ENCODE data around the gene MERTK.

The MERTK gene

GRCh38 chr2:111936881-111937280 is 38.5 kb downstream of the MERTK start:
- no peak for TF ChIP-seq GATA3 (IDR thresholded peaks at IDR 0.05; ENCODE audit: low read depth, low read length)
- no peak for TF ChIP-seq GATA2 (IDR thresholded peaks at IDR 0.05; ENCODE audit: low read depth, low read length)

- TF ChIP-seq GATA2 (IDR thresholded peaks at IDR 0.05; ENCODE audit: low read depth, low read length) (no peak), GATA3 (IDR thresholded peaks at IDR 0.05; ENCODE audit: low read depth, low read length) (no peak)
Observed at GRCh38 chr2:111938392-111938791, 40.0 kb downstream of the MERTK start.

- TF ChIP-seq GATA3 (IDR thresholded peaks at IDR 0.05; ENCODE audit: low read depth, low read length) (no peak), GATA2 (IDR thresholded peaks at IDR 0.05; ENCODE audit: low read depth, low read length) (no peak)
Observed at GRCh38 chr2:111940333-111941196, 42.2 kb downstream of the MERTK start.

- TF ChIP-seq GATA2 (IDR thresholded peaks at IDR 0.05; ENCODE audit: low read depth, low read length): no peak
- no peak for TF ChIP-seq GATA3 (IDR thresholded peaks at IDR 0.05; ENCODE audit: low read depth, low read length)
Observed at GRCh38 chr2:111941531-111941930, 43.1 kb downstream of the MERTK start.

GRCh38 chr2:111944531-111945210 is 46.3 kb downstream of the MERTK start:
- TF ChIP-seq GATA2 (IDR thresholded peaks at IDR 0.05; ENCODE audit: low read depth, low read length) (no peak), GATA3 (IDR thresholded peaks at IDR 0.05; ENCODE audit: low read depth, low read length) (no peak)

GRCh38 chr2:111945444-111946293 is 47.3 kb downstream of the MERTK start:
- TF ChIP-seq GATA3 (IDR thresholded peaks at IDR 0.05; ENCODE audit: low read depth, low read length) (no peak), GATA2 (IDR thresholded peaks at IDR 0.05; ENCODE audit: low read depth, low read length) (no peak)

DNA sequence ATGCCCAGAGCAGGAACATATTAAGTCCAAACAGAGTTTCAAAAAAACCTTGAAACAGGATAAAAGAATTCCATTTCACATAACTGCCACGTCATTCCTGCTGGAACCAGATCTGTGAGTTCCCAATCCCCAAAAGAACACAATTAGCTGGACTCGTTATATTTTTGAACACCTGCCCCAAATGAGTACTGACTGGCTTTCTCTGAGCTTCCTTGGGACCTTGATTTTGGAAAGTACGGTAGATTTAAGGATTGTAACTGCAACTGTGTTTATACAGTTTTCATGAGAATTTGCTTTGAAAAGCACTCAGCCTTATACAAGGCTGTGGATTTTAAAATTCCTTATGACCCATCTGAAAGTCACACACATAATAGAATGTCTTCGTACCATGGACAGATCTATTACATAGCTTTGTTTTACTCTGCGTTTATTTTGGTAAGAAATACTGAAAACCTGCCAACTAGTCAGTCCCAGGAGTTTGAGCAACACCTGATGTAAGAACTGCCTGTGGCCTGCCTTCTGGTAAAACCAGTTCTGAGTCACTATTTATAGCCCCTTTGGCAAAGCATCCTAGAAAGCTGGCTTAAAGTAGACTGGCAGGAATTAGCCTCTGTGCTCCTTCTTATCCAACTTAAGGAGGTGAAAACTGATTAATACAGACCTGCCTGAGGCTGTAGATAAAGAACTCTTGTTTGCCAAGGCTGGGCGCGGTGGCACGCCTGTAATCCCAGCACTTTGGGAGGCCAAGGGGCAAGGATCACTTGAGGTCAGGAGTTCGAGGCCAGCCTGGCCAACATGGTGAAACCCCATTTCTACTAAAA is 48.1 kb downstream of the MERTK start:
- TF ChIP-seq GATA2 (IDR thresholded peaks at IDR 0.05; ENCODE audit: low read depth, low read length): no peak
- no peak for TF ChIP-seq GATA3 (IDR thresholded peaks at IDR 0.05; ENCODE audit: low read depth, low read length)

DNA sequence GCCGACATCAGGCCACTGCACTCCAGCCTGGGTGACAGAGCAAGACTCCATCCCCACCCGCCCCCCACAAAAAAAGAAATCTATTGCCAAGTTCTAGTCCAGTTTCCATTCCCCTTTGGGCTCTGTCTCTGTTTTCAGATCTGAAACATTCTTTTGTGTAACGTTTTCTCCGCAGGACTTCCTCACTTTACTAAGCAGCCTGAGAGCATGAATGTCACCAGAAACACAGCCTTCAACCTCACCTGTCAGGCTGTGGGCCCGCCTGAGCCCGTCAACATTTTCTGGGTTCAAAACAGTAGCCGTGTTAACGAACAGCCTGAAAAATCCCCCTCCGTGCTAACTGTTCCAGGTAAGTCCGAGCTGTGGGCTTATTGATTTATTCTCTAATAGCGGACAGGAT is 48.8 kb downstream of the MERTK start:
- no peak for TF ChIP-seq GATA2 (IDR thresholded peaks at IDR 0.05; ENCODE audit: low read depth, low read length)
- TF ChIP-seq GATA3 (IDR thresholded peaks at IDR 0.05; ENCODE audit: low read depth, low read length): no peak

- no peak for TF ChIP-seq GATA2 (IDR thresholded peaks at IDR 0.05; ENCODE audit: low read depth, low read length)
- no peak for TF ChIP-seq GATA3 (IDR thresholded peaks at IDR 0.05; ENCODE audit: low read depth, low read length)
Observed at GRCh38 chr2:111948832-111949231, 50.4 kb downstream of the MERTK start.

DNA sequence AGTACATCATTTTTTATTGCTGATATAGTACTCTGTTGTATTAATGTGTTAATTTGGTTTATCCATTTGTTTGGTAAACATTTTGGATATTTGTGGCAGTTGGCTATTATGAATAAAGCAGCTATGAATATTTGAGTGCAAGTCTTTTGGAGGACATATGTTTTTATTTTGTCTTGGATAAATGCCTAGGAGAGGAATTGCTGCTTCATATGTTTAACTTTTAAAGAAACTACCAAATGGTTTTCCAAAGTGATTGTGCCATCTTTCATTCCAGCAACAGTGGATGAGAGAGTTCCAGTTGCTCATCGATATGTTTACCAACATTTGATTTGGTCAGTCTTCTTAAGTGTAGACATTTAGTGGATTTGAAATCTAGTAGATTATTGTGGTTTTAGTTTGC is 51.8 kb downstream of the MERTK start:
- no peak for TF ChIP-seq GATA2 (IDR thresholded peaks at IDR 0.05; ENCODE audit: low read depth, low read length)
- TF ChIP-seq GATA3 (IDR thresholded peaks at IDR 0.05; ENCODE audit: low read depth, low read length): no peak

DNA sequence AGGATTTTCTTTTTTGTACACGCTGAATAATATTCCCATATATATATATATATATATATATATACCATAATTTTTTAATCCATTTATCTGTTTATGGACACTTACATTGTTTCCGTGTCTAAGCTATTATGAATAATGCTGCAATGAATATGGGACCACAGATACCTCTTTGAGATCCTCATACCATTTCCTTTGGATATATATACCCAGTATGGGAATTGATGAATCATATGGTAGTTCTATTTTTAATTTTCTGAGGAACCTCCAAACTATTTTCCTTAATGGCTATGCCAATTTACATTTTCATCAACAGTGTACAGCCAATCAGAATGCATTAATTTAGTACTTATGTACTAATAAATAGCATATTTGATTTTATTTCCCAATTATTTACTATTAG is 53.1 kb downstream of the MERTK start:
- no peak for TF ChIP-seq GATA2 (IDR thresholded peaks at IDR 0.05; ENCODE audit: low read depth, low read length)
- no peak for TF ChIP-seq GATA3 (IDR thresholded peaks at IDR 0.05; ENCODE audit: low read depth, low read length)

- TF ChIP-seq GATA3 (IDR thresholded peaks at IDR 0.05; ENCODE audit: low read depth, low read length) (no peak), GATA2 (IDR thresholded peaks at IDR 0.05; ENCODE audit: low read depth, low read length) (no peak)
Observed at GRCh38 chr2:111952871-111953452, 54.6 kb downstream of the MERTK start.

Data from SH-SY5Y (cell line).